Body of pancreas (tissue), 4 donors: ENCODE measurements around the gene SLCO3A1. TPM values are rescaled to one million over a fixed set of nuclear protein-coding genes. Genes with fewer than 3 reads are reported as not detected.

Experiments used
- ATAC-seq: fragments of 150-250 bp; one replicate; pipeline ENCODE4 v1.9.1; 2016
- DNase-seq, 4 donors: peaks; one replicate each; pipeline ENCODE4 v3.0.0-alpha.2; 2019
- H3K27ac ChIP-seq, 4 donors: fragments of 200-600 bp; sonication (generic); 1 replicate in 3 of 4; 2 replicates in 1 of 4; pipeline versions ENCODE4 v1.5.1 to v1.6.1; 2016 to 2019; ENCODE audit warnings: mild to moderate bottlenecking in 1 of 4, mixed read lengths in 1 of 4, moderate library complexity in 1 of 4
- H3K27me3 ChIP-seq, 2 donors: fragments of 200-600 bp; sonication (generic); one replicate each; pipeline ENCODE4 v1.6.0; 2016; ENCODE audit warnings: mild to moderate bottlenecking in 1 of 2
- H3K36me3 ChIP-seq, 2 donors: fragments of 200-600 bp; sonication (generic); replicated peaks in 1 of 2; 2 replicates each; pipeline ENCODE4 v1.5.1; 2016; ENCODE audit warnings: low read depth in 2 of 2; ENCODE audit not compliant: insufficient read depth in 1 of 2
- H3K4me1 ChIP-seq: fragments of 200-600 bp; sonication (generic); one replicate; pipeline ENCODE4 v1.6.0; 2016
- H3K4me3 ChIP-seq, 2 donors: fragments of 200-600 bp; sonication (generic); 1 replicate in 1 of 2; 2 replicates in 1 of 2; pipeline ENCODE4 v1.5.1; 2016 to 2019
- H3K9me3 ChIP-seq, 3 donors: fragments of 200-600 bp; sonication (generic); 1 replicate in 2 of 3; 2 replicates in 1 of 3; pipeline ENCODE4 v1.5.1; 2016
- CTCF ChIP-seq, 7 experiments: fragments of 450-650 bp in 4 of 7; fragments of 200-600 bp in 3 of 7; sonication (generic) in 3 of 7; IDR thresholded peaks; one replicate each; pipeline ENCODE4 v1.5.1; 2016 to 2019; ENCODE audit warnings: antibody characterized with exemption in 7 of 7
- POLR2A ChIP-seq, 3 donors: fragments of 450-650 bp; IDR thresholded peaks; one replicate each; pipeline ENCODE4 v1.6.1; 2016; ENCODE audit warnings: antibody characterized with exemption in 3 of 3, mild to moderate bottlenecking in 2 of 3
- WGBS, 2 donors: methylation state at CpG; one replicate each; pipeline ENCODE4 v1.1.5; 2017; 5-methylcytosine and 5-hydroxymethylcytosine counted together
- intact Hi-C: fragments of 100-400 bp; cut with DNase I; formaldehyde crosslinking; loops from one replicate; pipeline ENCODE4 v1.15.1; 2023
- total RNA-seq, 2 donors: library from RNA; depleted of rRNA; stranded (reverse); fragments of >200 nt; gene quantifications; one replicate each; pipeline ENCODE4 v1.1.0, GENCODE V29; 2016

SLCO3A1 gene
- total RNA-seq, 2 donors from 2014 or later: 5.7 to 12.9 TPM

- intact Hi-C loops: no loop called here
- H3K27ac ChIP-seq: peak overlapping the region in 1 of 4 donors; percentile 59
- no peak overlapping the region for H3K4me3 ChIP-seq
- 75 to 77% methylated on average over 5 of the region's 5 CpGs for WGBS, 2 donors
- no peak for TF ChIP-seq CTCF (IDR thresholded peaks at IDR 0.05)
- no peak for TF ChIP-seq POLR2A (IDR thresholded peaks at IDR 0.05)
- no peaks in the 10 kb centered on the region for H3K36me3 ChIP-seq
- H3K9me3 ChIP-seq: no peaks in the 10 kb centered on the region
- H3K4me1 ChIP-seq: peaks cover 18% of the 10 kb centered on the region
- ATAC-seq (no peak), DNase-seq (no peak)
- H3K27me3 ChIP-seq: no peaks in the 10 kb centered on the region
Observed at GRCh38 chr15:91865950-91866349, 12.4 kb downstream of the SLCO3A1 start.

- Histone ChIP-seq H3K9me3 (no peaks in the 10 kb centered on the region), H3K36me3 (no peaks in the 10 kb centered on the region), H3K27ac (peak overlapping the region in 3 of 4 donors; percentile 38 to 59 (median 39)), H3K4me1 (peaks cover 18% of the 10 kb centered on the region), H3K4me3 (no peak overlapping the region), H3K27me3 (no peaks in the 10 kb centered on the region)
- intact Hi-C loops: no loop called here
- WGBS, 2 donors: 37 to 38% methylated on average over 6 of the region's 6 CpGs
- DNase-seq: no peak
- ATAC-seq: peak; percentile 26
- TF ChIP-seq CTCF (IDR thresholded peaks at IDR 0.05): no peak
- no peak for TF ChIP-seq POLR2A (IDR thresholded peaks at IDR 0.05)
Observed at GRCh38 chr15:91866371-91866905, 12.9 kb downstream of the SLCO3A1 start.

GRCh38 chr15:91866971-91867372 is 13.5 kb downstream of the SLCO3A1 start:
- peak; percentile 25 for ATAC-seq
- H3K4me3 ChIP-seq: no peak overlapping the region
- WGBS, 2 donors: 68 to 72% methylated on average over 8 of the region's 8 CpGs
- DNase-seq: no peak
- no peaks in the 10 kb centered on the region for H3K9me3 ChIP-seq
- intact Hi-C loops: no loop called here
- H3K27me3 ChIP-seq: no peaks in the 10 kb centered on the region
- peaks cover 18% of the 10 kb centered on the region for H3K4me1 ChIP-seq
- H3K27ac ChIP-seq: peak overlapping the region; percentile 38 to 59 (median 40)
- TF ChIP-seq CTCF (IDR thresholded peaks at IDR 0.05) (no peak), POLR2A (IDR thresholded peaks at IDR 0.05) (no peak)
- no peaks in the 10 kb centered on the region for H3K36me3 ChIP-seq

GRCh38 chr15:91867581-91868026 is 14.1 kb downstream of the SLCO3A1 start:
- peak; percentile 77 for ATAC-seq
- peaks cover 18% of the 10 kb centered on the region for H3K4me1 ChIP-seq
- TF ChIP-seq CTCF (IDR thresholded peaks at IDR 0.05) (no peak), POLR2A (IDR thresholded peaks at IDR 0.05) (no peak)
- peak; percentile 21 to 57 (median 42) for DNase-seq
- H3K4me3 ChIP-seq: no peak overlapping the region
- no peaks in the 10 kb centered on the region for H3K36me3 ChIP-seq
- intact Hi-C loops: no loop called here
- 58 to 71% methylated on average over 6 to 8 of the region's 8 CpGs for WGBS, 2 donors
- no peaks in the 10 kb centered on the region for H3K27me3 ChIP-seq
- H3K27ac ChIP-seq: peak overlapping the region in 3 of 4 donors; percentile 38 to 59 (median 56)
- H3K9me3 ChIP-seq: no peaks in the 10 kb centered on the region
